B cell (primary cell): Measurements from ENCODE around the gene KMT2C.

Source experiments
- CTCF ChIP-seq: fragments of 200-600 bp; IDR thresholded peaks from one replicate; pipeline ENCODE4 v1.8.0; 2022; ENCODE audit warnings: antibody characterized with exemption, mild to moderate bottlenecking
- EZH2 ChIP-seq: IDR thresholded peaks from 2 replicates; pipeline ENCODE4 v1.6.1; 2012; ENCODE audit warnings: borderline replicate concordance, low read depth, mild to moderate bottlenecking, moderate library complexity, low read length; ENCODE audit not compliant: insufficient read depth, poor library complexity, severe bottlenecking

DNA sequence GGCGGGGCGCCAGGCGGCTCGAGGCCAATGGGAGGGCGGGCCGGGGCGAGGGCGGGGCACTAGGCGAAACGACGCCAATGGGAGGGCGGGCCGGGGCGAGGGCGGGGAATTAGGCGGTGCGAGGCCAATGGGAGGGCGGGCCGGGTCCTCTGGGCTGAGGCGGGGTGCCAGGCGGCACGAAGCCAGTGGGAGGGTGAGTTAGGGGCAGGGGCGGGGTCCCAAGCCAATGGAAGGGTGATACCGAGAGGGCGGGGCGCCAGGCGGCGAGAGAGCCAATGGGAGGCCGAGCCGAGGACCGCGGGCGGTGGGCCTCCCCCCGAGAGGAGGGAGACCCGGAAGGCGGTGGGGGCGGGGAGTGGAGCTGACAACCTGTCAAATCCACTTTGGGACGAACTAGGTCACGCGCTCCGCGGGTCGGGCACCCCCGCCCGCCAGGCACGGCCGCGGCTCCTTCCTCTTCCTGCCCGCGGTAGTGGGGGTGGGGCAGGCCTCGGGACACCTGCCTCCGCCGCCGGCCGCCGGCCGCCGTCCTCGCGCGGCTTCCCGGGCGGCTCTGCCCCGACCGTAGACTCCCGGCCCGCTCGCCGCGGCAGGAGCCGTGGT is 28.0 kb upstream of the KMT2C start:
- TF ChIP-seq CTCF = no peak
- TF ChIP-seq EZH2 = no peak
